Tibial artery (tissue), 4 donors: ENCODE measurements around the gene ATP2B1.
A peak's percentile ranks its signal among the peaks of the same experiment; 100 is the strongest.

Experiments
- DNase-seq, 2 donors: peaks; one replicate each; pipeline ENCODE4 v3.0.0-alpha.2; 2019
- H3K27ac ChIP-seq, 2 donors: fragments of 200-600 bp; sonication (generic) in 1 of 2; 1 replicate in 1 of 2; 2 replicates in 1 of 2; pipeline ENCODE4 v1.5.1; 2018 to 2019; ENCODE audit warnings: mild to moderate bottlenecking in 1 of 2
- H3K27me3 ChIP-seq, 2 donors: fragments of 200-600 bp; sonication (generic) in 1 of 2; one replicate each; pipeline versions ENCODE4 v1.5.1 to v1.6.0; 2016 to 2019
- H3K36me3 ChIP-seq, 3 donors: fragments of 200-600 bp; sonication (generic) in 2 of 3; one replicate each; pipeline ENCODE4 v1.5.1; 2016 to 2019; ENCODE audit warnings: mild to moderate bottlenecking in 2 of 3
- H3K4me1 ChIP-seq, 4 donors: fragments of 200-600 bp; sonication (generic) in 2 of 4; 1 replicate in 3 of 4; 2 replicates in 1 of 4; pipeline ENCODE4 v1.5.1; 2016 to 2019
- H3K4me3 ChIP-seq, 2 donors: fragments of 200-600 bp; sonication (generic) in 1 of 2; 1 replicate in 1 of 2; 2 replicates in 1 of 2; pipeline ENCODE4 v1.5.1; 2018 to 2019; ENCODE audit warnings: mild to moderate bottlenecking in 2 of 2
- H3K9me3 ChIP-seq, 3 donors: fragments of 200-600 bp; sonication (generic) in 1 of 3; one replicate each; pipeline ENCODE4 v1.5.1; 2016 to 2019
- CTCF ChIP-seq, 2 experiments: fragments of 200-600 bp in 1 of 2; fragments of 450-650 bp in 1 of 2; IDR thresholded peaks; one replicate each; pipeline ENCODE4 v1.5.1; 2017 to 2019; ENCODE audit warnings: antibody characterized with exemption in 2 of 2, mild to moderate bottlenecking in 1 of 2, moderate library complexity in 1 of 2
- intact Hi-C: fragments of 100-400 bp; cut with DNase I; formaldehyde crosslinking; loops from one replicate; pipeline ENCODE4 v1.15.0; 2023; ENCODE audit warnings: low total_unique reads

The ATP2B1 gene

GRCh38 chr12:89547101-89547500 lies 161.5 kb downstream of the ATP2B1 start:
- Histone ChIP-seq H3K36me3 (no peaks in the 10 kb centered on the region), H3K27me3 (no peaks in the 10 kb centered on the region), H3K27ac (no peak overlapping the region), H3K4me3 (no peak overlapping the region), H3K4me1 (peaks cover 0 to 20% (median 9%) of the 10 kb centered on the region in 4 donors), H3K9me3 (no peaks in the 10 kb centered on the region)
- intact Hi-C loops, result no loop called here
- DNase-seq, result no peak
- no peak for TF ChIP-seq CTCF (IDR thresholded peaks at IDR 0.05)

DNA sequence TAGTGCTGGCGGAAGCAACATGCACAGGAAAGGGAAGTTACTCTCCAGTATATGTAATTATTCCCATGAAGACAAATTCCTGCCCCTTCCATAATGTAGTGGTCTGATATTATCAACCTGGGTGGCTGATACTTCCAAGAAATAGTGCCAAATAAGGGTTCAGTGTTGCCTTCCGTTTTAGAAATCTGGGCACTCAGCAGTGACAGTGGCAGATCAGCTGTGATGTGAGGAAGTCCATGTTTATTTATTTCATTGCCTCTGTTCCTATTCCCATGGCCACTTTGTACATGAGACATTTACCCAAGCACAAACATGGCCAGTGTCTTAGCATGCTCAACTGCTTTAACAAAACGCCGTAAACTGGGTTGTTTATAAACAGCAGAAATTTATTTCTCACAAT lies 162.5 kb downstream of the ATP2B1 start:
- intact Hi-C loops, result no loop called here
- DNase-seq, result no peak
- TF ChIP-seq CTCF (IDR thresholded peaks at IDR 0.05), result no peak
- H3K27ac ChIP-seq, result no peak overlapping the region
- no peaks in the 10 kb centered on the region for H3K36me3 ChIP-seq
- H3K4me1 ChIP-seq, result peaks cover 0 to 20% (median 9%) of the 10 kb centered on the region in 4 donors
- H3K27me3 ChIP-seq, result no peaks in the 10 kb centered on the region
- no peak overlapping the region for H3K4me3 ChIP-seq
- H3K9me3 ChIP-seq, result no peaks in the 10 kb centered on the region

DNA sequence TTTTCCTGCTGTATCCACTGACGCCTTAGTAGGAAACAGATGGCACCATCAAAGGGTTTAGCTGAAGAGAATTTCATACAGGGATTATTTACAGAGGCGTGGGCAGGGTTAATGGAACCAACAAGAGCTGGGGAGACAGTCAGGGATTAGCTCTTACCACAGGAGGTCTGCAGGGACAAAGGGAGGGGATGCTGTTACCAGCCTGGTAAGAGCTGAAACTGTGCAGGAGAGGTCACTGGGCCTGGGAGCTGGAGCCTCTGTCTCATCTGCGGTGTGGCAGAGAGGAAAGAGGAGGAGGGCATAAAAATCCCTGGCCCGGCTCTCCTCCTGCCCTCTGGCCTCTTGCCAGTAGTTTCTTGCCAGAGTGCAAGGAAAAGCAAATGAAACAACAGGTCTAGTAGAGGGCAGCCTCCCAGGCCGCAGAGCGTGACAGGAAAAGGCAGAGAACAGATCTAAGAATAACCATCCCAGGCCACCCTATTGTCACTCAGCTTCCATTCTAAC lies 163.9 kb downstream of the ATP2B1 start:
- TF ChIP-seq CTCF (IDR thresholded peaks at IDR 0.05), result no peak
- intact Hi-C loops, result loop anchor here (5.0 kb wide), 1 partner anchor 1418 kb away; no protein-coding TSS in a partner anchor

DNA sequence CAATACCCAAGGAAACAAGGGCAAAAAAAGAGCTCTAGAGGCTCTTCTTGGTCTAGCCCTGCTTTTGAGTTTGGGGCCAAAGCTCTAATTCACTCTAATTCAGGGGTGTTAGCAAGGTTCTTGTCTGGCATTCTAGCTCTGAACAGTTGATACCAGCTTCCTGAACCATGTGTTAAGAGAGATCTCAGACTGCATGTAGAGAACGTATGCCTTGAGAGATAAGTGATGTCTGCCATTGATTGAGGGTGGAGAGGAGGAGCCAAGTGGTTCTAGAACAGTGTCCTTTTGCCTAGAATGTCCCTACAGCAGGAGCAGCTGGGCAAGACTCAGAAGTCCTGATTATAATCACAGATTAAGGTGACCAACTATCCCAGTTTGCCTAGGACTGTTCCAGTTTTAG lies 164.6 kb downstream of the ATP2B1 start:
- no peaks in the 10 kb centered on the region for H3K36me3 ChIP-seq
- H3K4me1 ChIP-seq, result peaks cover 0 to 20% (median 9%) of the 10 kb centered on the region in 4 donors
- intact Hi-C loops, result loop anchor here (5.0 kb wide), 1 partner anchor 1418 kb away; no protein-coding TSS in a partner anchor
- H3K4me3 ChIP-seq, result no peak overlapping the region
- no peak for TF ChIP-seq CTCF (IDR thresholded peaks at IDR 0.05)
- DNase-seq, result no peak
- H3K27ac ChIP-seq, result no peak overlapping the region
- H3K9me3 ChIP-seq, result no peaks in the 10 kb centered on the region
- no peaks in the 10 kb centered on the region for H3K27me3 ChIP-seq

More for the DNA sequence above, 163.9 kb downstream of the ATP2B1 start:
- Histone ChIP-seq H3K36me3 (no peaks in the 10 kb centered on the region), H3K4me1 (peaks cover 0 to 20% (median 9%) of the 10 kb centered on the region in 4 donors), H3K9me3 (no peaks in the 10 kb centered on the region), H3K27ac (no peak overlapping the region), H3K4me3 (no peak overlapping the region), H3K27me3 (no peaks in the 10 kb centered on the region)
- peak in 1 of 2 donors; percentile 29 for DNase-seq

GRCh38 chr12:89542912-89543592 lies 165.6 kb downstream of the ATP2B1 start:
- peak; percentile 57 to 69 for DNase-seq
- Histone ChIP-seq H3K9me3 (no peaks in the 10 kb centered on the region), H3K4me1 (peaks cover 0 to 20% (median 9%) of the 10 kb centered on the region in 4 donors), H3K36me3 (no peaks in the 10 kb centered on the region), H3K4me3 (no peak overlapping the region), H3K27me3 (no peaks in the 10 kb centered on the region), H3K27ac (no peak overlapping the region)
- peak; percentile 74 to 81 for TF ChIP-seq CTCF (IDR thresholded peaks at IDR 0.05)
- intact Hi-C loops, result loop anchor here (5.0 kb wide), 1 partner anchor 1419 kb away; no protein-coding TSS in a partner anchor
